KBM-7 (cell line): Measurements from ENCODE around the gene TFAP2B.

Experiments used
- DNase-seq: peaks from one replicate; pipeline ENCODE4 v3.0.0-alpha.2; 2015
- in situ Hi-C: fragments of 300-500 bp; cut with MboI; formaldehyde crosslinking; loops from 2 replicates; pipeline ENCODE4 v1.14.3; 2020; ENCODE audit warnings: low sequenced_read_pairs, low pct_unique_long_range_greater_than_20kb, mixed read lengths

The TFAP2B gene

DNA sequence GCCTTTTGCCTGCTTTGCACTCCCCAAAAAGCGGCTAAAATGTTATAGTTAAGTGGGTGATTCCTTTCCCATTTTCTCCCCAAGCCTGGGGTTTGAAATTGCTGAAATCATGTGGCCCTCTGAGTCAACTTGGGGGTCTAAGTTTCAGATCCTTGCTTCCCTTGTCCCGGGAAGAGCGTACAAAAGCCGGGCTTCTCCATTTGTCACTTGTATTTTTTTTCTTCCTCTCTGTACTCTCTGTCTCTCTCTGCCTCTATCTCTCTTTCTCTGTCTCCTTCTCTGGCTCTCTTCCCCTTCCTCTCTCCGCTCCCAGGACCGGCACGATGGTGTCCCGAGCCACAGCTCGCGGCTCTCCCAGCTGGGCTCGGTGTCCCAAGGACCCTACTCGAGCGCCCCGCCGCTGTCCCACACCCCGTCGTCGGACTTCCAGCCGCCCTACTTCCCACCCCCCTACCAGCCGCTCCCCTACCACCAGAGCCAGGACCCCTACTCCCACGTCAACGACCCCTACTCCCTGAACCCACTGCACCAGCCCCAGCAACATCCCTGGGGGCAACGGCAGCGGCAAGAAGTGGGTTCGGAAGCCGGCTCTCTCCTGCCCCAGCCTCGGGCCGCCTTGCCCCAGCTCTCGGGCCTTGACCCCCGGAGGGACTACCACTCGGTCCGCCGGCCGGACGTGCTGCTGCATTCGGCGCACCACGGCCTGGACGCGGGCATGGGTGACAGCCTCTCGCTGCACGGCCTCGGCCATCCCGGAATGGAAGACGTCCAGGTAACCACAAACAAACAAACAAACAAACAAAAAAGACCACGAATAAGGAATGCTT, 4.6 kb downstream of the TFAP2B start:
- in situ Hi-C loops, result no loop called here
- no peak for DNase-seq

DNA sequence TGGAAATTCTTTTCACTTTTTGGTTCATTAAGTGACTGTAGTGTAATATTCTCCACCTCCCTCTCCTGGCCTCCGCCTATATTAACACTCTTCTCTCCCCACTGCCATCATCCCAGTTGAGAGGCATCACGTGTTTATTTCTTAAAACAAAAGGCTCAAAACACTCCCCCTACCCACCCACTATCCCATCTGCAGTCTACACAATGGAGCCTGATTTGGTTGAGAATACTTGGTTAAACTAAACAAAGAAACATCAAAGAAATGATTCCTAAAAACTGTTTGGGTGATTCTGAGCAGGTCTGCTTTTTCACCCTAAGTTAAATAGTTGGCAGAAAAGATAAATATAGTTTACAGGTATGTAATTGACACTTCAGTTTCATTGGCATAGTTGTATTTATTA, 5.9 kb downstream of the TFAP2B start:
- in situ Hi-C loops, result no loop called here
- no peak for DNase-seq

DNA sequence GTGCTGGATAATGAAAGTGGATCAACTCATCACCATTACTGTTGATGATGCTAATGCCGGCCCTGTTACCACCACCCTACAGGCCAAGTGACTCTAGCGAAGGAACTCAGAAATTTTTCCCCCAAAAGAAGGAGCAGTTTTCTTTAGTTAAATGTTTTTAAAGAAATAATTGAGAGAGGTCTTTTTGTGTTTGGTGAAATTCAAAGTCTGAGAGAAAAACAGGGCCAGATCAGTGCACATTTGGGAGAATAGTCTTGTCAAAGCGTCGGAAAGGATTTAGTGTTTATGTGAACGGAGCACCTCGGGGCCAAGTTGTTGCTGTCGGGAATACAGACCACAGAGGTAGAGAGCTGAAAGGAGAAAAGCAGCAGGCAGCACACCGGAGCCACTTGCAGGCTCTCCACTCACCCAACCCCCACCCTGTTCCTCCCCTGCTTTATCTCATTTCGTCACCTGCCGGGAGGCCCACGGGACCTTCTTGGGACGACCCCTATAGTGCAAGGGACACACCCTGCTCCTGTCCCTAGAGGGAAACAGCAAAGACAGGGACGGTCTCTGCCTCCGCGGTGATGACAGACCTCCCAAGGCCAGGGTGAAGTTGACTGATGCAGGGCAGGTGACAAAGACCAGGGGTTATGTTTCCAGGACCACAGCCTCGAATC, 6.8 kb downstream of the TFAP2B start:
- no peak for DNase-seq
- in situ Hi-C loops, result no loop called here

DNA sequence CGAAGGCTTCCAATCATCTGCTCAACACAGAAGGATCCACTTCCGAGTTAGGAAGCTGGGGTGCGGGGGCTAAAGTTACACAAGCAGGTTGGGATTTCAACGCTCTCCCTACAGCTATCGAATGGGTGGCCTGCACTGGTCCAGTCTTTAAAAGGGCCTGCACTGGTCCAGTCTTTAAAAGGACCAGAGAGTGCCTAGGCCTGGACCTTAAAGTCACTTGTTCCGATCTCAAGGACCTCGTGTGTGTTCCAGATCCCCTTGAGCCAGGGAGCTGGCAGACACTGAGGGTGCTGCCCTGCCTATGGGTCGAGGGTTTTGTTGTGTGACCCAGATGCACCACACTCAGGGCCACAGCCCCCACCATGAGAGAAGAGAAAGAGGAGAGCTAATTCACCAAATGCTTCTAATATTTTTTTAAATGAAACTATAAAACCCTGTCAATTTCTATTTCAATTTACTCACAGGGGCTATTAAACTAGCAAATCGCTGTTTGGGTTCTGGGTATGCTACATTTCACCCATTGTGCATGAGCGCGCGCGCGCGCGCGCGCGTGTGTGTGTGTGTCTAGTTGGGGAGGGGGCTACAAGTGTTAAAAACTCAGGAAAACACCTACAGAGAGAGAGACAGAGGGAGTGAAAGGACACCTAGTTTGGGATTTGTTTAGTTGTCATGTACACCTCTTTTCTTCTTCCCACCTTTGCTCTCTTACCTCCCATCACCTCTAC, 7.5 kb downstream of the TFAP2B start:
- in situ Hi-C loops, result no loop called here

DNA sequence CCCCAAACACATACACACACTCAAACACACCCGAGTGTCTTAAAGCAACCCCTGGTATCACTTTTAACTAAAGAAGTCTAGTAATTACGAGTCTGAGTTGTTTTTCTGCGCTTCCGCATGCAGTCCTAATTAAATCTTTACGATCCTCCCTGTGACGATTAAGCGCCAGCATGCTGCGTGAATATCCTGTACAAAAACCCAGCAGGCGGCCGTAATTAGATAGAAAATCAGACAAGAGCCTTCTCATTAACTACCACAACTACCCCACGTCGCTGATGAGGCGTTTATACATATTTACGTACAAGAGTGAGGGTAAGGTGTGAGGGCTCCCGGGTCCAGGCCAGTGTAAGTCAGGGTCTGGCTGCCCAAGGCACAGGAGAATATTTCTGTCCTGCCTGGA, 8.1 kb downstream of the TFAP2B start:
- in situ Hi-C loops, result no loop called here
- DNase-seq, result no peak

More for the DNA sequence above, 7.5 kb downstream of the TFAP2B start:
- DNase-seq, result no peak

DNA sequence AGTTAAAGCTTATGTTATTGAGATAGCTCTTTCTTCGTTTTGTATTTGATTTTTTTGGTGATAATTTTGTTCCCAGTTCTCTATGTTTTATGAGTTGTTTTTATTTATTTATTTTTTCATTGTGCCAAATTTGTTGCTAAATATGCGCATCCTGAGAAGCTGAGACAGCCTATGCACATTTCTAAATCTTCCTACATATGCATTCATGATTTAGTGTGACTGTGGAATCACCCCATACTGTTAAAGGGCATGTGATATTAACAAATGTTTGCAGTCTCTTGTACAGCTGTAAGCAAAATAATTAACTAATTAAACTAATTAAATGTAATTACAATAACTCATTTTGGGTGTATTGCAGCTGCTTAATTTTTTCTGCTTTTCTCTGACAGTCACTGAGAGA, 10.4 kb downstream of the TFAP2B start:
- no peak for DNase-seq
- in situ Hi-C loops, result no loop called here

DNA sequence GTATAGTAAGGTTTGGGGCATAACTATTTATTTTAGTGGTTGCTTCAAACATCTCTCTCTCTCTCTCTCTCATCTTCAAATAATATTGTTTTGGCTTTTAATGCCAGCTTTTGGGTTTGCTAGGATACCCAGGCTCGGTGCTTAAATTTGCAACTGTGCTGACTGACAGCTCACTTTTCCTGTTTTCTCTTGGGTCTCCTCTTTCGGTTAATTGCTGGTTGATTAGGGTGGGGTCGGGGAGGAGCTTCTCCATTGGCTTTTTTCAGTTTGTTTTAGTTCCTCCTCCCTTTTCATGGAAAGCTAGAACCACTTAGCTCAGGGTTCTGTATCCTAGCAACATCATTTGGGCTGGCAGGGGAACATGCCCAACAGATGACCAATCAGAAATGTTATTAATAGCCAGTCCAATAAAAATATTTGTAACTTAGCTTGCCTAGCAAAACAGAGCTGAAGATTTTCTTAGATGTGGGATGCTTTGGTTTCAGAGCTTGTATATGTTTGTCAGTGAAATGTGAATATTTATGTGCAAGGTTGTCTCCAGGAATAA, 11.3 kb downstream of the TFAP2B start:
- in situ Hi-C loops, result no loop called here

DNA sequence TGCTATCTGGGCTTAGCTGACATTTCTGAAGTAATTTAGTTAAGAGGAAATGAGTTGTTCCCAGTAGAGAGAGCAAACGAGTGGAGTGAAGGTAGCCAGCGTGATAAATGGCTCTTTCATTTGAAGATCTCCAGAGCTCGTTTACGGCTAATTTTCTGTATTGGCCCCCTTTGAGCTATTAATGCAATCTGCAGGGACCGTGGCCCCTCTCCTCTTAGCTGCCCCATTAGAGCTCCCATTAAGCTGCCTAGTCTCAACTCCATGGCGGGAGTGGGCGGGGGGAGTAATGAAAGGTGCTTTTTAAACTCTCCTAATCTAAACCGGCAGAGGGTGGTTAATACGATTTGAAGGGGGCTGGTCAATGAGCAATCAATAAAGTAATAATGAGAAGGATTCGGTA, 12.5 kb downstream of the TFAP2B start:
- in situ Hi-C loops, result no loop called here
- DNase-seq, result no peak

More for the DNA sequence above, 11.3 kb downstream of the TFAP2B start:
- DNase-seq, result no peak

DNA sequence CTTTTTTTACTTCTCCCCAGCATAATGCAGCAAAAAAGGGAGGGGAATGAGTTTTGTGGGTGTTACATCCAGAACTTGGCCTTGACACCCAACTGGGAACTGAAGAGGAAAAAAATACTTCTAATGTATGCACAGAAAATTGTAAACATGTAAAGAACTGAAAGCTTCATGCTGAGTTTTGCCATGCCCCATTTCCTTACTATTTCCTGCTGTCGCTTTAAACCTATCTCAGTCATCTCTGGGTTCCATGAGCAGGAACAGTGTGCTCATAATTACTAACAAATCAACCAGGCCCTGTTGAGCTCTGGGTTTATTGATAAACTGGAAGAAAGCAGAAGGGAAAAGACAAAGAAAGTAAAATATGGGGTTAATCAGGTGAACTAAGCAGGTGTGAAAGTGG, 14.2 kb downstream of the TFAP2B start:
- in situ Hi-C loops, result no loop called here
- DNase-seq, result no peak

DNA sequence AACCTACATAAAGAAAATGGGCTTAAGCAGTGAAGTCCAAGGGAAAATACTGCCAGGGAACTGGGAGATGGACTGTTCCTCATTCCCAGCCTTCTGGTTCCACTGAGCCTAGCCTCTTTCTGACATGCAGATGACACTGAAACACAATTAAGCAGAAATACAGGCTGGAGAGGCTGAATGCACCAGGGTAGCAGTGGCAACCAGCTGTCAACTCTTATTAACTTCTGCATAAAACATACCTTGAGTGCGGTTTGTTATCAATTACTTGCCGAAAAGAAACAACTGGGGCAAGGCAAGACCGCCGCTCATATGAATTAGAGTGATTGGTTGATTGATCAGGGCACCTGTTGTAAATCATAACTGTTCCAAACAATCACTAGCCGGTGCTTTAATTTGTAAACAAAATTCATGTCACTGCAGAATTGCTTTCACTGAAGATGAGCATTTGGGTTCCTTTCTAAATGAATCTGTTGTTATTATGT, 16.3 kb downstream of the TFAP2B start:
- in situ Hi-C loops, result no loop called here
- DNase-seq, result no peak

DNA sequence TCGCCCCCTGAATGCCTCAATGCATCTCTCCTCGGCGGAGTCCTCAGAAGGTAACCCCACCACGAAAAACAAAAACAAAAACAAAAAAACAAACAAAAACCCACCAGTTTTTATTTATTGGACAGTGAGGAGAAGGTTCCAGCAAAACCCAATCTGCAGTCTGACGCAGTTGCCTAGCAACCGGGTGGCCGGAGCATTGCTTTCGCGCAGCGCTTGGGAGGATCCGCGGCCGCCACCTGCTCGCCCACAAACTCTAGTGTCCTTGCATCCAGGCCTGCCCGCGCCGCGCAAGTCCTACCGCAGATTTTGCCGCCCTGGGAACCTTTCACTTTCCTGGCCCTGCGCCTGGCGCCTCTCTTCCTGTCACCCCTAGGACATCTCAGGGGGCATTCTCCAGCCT, 17.6 kb downstream of the TFAP2B start:
- in situ Hi-C loops, result no loop called here
- no peak for DNase-seq

DNA sequence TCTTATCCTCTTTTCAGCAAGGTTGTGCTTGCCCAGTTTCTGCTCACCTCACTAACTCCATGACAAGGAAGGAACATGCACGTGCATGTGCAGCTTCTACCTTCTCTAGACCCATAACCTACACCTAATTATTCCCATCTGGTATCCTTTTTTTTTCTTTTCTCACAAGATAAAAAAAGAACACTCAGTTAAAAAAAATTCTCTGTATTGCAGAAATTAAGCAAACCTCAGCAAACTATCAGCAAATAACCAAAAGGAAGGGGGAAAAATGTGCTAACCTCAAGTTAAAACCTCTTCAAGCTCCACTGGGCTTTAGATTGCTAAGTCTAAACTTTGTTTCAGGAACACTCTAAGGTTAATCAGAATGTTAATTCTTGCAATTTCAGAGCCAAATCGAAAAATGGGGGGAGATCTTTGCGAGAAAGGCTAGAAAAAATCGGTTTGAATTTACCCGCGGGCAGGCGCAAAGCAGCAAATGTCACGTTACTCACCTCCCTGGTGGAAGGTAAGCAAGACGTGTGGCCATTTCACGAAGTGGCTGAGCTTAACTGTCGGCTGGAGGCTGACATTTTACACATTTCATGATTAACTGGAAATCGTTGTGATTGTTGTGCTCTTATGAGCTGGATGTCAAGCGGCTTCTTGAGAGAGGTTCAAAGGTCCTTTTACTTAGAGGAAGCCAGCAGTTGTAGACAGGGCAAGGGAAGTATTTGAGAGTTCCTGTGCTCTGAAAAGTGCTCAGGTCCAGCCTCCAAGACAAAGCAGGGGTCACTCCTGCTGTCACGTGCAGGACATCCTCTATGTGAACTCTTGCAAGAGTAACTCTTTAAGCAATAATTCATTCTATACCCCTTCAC, 19.1 kb downstream of the TFAP2B start:
- in situ Hi-C loops, result no loop called here
- DNase-seq, result no peak

DNA sequence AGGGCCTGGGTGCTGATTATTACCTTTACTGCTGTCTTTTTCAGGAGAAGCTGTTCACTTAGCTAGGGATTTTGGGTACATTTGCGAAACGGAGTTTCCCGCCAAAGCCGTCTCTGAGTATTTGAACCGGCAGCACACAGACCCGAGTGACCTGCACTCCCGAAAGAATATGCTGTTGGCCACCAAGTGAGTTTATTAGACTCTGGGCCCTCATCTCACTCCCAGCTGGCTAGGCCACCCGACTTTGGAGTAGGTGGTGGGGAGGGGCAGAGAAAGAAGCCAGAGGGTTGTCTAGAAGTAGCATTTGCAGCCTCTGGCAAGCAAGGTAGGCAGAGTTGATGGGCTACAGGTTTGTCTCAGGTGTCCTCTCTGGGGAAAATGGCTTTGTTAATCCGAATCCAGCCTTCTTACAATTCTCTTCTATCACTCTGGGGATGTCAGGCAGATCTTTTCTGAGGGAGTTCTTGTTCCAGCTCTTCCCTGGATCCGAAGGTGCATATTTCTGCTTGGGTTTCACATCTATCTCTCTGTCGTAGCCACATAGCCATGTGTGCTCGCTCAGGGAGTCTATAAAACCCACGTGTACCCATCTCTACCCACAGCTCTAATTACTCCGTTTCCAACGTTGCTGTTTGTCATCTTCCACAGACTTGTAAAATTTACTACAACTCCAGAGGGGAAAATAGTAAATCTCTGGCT, 21.6 kb downstream of the TFAP2B start:
- in situ Hi-C loops, result no loop called here
- DNase-seq, result no peak

DNA sequence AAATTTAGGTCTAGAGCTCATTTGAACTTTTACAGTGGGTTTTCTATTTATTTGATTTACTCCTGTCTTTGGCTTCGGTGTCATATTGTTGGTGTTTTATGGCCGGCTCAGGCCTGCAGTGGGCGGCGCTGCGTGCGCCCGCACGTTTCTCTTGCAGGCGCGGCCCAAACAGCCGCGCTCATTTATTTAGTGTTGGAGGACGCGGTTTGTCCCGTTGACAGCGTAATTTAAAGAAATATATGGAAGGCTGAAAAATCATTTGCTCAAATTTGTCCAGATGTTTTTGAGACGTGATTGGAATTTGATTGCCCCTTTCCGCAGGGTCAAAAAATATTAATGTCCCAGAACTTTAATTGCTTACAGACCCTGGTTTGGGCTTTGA, 22.1 kb downstream of the TFAP2B start:
- in situ Hi-C loops, result no loop called here

DNA sequence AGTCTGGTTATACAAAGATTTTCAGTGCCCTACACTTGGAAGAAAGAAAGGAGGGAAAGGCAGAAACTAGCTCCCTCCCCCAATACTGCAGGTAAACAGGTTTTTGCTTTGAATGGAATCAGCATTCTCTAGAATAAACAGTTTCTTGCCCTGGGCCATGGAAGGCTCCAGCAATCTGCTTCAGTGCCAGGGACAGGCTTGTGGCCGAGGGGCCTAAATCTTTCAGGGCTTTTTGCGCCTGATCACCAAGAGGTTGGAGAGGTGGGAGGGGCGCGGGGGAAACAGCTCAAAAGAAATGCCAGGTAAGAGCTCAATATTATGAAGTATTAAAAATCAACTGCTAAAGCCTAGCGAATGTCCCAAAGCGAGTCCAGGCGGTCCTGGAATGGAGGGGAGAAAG, 23.8 kb downstream of the TFAP2B start:
- no peak for DNase-seq
- in situ Hi-C loops, result no loop called here

More for the DNA sequence above, 22.1 kb downstream of the TFAP2B start:
- no peak for DNase-seq

DNA sequence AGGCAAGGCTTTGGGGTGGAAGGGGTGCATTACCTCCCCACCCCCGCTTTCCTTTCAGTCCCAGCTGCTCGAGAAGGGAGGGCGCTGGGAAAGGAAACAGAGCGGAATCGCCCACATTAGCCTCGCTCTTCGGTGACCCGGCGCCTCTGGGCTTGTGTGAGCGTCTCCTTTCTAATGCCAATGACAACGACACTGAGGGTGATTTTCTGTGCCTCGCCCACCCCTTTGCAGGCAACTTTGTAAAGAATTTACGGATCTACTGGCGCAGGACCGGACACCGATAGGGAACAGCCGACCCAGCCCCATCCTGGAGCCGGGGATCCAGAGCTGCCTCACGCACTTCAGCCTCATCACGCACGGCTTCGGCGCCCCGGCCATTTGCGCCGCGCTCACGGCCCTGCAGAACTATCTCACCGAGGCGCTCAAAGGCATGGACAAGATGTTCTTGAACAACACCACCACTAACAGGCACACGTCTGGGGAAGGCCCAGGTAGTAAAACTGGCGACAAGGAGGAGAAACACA, 24.3 kb downstream of the TFAP2B start:
- in situ Hi-C loops, result no loop called here
- DNase-seq, result no peak

DNA sequence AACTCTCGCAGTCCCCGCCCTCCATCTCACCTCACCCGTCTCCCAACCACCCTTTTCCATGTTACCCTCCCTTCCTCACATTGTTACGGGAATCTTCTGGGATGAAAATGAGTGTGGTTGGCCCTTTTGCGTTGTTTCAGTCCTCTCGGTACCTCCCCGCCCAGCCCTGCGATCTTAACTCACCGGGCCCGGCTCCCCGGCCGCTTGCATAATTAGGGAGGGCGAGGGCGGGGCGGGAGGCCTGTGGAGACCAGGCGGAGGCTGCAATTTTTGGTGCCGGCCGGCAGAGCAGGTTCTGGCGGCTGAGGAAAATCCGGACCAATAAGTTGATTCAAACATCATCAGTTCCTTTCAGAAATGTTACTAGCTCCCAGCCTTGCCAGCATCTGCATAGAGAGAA, 25.2 kb downstream of the TFAP2B start:
- no peak for DNase-seq
- in situ Hi-C loops, result no loop called here

DNA sequence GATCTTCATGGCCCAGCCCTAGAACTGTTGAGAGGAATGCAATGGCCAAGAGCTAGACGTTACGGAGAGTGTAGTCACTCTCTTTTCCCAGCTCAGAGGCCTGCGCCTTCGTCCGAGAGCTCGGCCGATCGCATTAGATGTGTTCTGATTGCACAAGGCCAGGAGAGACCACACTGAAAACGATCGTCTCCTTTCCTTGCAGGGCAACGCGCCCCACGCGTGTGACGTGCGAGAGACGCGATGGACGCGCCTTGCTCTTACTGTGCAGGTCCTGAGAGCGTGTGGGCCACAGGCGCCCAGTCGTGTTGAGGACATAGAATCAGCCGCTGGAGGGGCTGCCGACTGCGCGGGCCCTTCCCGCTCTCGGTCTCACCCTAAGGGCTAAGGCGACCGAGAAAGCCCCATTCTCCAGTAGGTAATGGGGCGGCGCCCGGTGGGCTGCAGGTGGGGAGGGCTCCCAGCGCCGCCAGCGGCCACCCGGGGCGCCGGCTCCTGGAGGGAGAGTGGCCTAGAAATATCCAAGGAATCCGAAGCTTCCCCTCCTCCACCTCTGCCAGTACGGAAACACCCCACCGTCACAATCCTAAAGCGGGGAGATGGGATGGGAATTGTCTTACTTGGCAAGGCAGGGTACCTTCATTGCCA, 26.9 kb downstream of the TFAP2B start:
- in situ Hi-C loops, result no loop called here
- no peak for DNase-seq
